Pons (tissue), 1 donor: ENCODE results near the gene ZKSCAN1.

ENCODE experiments used
- DNase-seq: peaks from one replicate; pipeline ENCODE4 v3.0.0-alpha.2; 2016; ENCODE audit warnings: low spot score

Gene ZKSCAN1

GRCh38 chr7:100081535-100082102 is 66.2 kb downstream of the ZKSCAN1 start, which contains the start of gene ZNF3:
Gene ZNF3, minus strand, starts transcription at chr7:100081723. Its CDS starts 4,366 bp downstream, at chr7:100077357.
- DNase-seq: peak; percentile 99

DNA sequence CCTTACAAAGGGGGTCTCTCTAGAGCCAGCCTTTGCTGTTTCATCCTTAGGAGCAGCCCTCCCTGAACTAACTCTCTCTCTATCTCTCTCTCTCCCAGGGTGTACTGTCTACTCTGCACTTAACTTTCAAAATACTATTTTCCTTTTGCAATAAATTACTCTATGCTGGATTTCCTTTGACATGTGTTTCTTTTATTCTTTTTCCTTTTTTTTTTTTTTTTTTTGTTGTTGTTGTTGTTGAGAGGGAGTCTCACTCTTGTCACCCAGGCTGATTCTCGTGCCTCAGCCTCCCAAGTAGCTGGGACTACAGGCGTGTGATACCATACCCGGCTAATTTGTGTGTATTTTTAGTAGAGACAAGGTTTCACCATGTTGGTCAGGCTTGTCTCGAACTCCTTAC is 67.6 kb downstream of the ZKSCAN1 start:
- no peak for DNase-seq

DNA sequence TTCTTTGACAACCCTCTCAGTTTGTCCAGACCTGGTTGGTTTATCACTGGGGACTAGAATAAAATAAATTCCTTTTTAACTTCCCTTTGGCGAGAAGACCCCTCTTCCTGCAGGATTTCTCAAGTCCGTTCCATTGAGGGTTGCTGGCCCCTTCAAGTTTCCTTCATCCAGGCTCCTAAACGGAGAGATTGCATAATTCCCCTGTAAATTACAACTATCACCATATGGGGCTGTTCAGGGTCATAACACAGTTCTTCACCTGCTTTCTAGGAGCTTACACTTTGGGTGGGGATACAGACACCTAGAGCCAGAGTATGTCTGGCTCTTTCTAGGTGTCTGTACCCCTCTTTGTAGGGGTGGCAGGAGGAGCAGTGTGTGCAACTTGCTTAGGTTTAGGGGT is 70.1 kb downstream of the ZKSCAN1 start:
- DNase-seq: no peak

GRCh38 chr7:100087055-100087750 is 71.8 kb downstream of the ZKSCAN1 start:
- no peak for DNase-seq

DNA sequence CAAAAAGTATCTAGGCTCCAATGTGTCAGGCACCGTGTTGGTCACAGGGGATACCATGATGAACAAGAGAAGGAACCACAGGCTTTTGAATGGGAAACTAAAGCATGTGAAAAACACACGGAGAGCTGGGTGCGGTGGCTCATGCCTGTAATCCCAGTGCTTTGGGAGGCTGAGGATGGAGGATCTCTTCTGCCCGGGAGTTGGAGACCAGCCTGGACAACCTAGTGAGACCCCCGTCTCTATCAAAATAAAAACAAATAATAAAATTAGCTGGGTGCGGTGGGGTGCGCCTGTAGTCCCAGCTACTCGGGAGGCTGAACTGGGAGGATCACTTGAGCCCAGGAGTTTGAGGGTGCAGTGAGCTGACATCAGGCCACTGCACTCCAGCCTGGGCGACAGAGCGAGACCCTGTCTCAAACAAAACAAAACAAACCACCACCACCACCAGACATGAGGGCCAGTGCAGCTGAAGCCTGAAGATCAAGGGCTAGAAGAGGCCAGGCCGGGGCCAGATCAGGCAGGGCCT is 72.8 kb downstream of the ZKSCAN1 start:
- no peak for DNase-seq

- peak; percentile 46 for DNase-seq
Measured at GRCh38 chr7:100088621-100089457, 73.4 kb downstream of the ZKSCAN1 start, which contains the start of gene COPS6. Gene COPS6, plus strand, starts transcription at chr7:100088969. Its CDS starts 22 bp downstream, at chr7:100088991.

DNA sequence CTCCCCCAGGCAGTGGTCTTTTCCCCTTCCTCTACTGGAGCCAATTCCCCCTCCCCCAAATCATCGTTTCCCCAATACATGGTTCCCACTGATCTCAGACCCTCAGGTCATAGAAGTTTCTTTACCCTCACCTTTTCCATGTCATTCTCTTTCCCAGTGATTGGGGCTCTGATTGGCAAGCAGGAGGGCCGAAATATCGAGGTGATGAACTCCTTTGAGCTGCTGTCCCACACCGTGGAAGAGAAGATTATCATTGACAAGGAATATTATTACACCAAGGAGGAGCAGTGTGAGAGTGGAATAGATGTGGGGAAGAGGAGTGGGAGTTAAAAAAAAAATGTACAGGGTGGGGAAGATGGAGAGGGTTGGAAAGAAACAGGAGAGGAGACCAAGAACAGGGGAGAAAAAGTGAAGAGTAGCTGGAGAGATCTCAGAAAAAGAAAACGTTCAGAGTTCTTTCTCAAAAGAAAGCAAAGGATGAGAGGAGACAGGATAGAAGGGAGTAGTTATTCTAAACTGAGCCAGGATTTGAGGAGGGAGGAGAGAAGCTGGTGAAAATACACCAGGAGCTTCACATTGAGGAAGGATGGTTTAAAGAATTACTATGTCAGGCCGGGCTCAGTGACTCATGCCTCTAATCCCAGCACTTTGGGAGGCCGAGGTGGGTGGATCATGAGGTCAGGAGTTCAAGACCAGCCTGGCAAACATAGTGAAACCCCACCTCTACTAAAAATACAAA is 74.2 kb downstream of the ZKSCAN1 start:
- no peak for DNase-seq

DNA sequence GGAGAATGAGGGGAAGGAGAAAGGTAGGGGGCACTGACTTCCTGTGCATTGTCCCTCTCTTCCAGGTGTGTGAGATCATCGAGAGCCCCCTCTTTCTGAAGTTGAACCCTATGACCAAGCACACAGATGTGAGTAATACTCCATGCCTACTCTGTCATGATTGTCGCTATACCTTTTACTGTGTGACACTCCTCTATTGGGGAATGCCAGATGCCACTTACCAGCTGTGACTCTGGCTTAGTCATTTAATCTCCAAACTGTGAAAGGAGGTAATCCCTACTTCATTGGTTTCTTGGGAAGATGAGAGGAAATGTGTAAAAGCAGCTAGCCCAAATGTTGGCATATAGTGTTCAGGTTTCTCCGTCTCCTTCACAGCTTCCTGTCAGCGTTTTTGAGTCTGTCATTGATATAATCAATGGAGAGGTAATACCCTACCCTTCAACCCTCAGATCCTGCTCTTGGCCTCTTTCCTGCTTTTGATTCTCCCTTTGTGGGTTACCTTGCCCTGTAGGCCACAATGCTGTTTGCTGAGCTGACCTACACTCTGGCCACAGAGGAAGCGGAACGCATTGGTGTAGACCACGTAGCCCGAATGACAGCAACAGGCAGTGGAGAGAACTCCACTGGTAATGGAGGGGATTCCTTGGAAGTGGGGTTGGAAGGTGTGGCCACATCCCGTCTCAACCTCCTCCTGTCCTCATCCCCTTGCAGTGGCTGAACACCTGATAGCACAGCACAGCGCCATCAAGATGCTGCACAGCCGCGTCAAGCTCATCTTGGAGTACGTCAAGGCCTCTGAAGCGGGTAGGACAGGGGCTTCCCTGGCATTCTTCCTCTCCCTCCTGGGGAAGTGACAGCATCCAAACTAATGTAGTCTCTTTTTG is 75.4 kb downstream of the ZKSCAN1 start:
- DNase-seq: no peak
